Activated effector memory CD4-positive, alpha-beta T cell treated with anti-CD3 and anti-CD28 coated beads, Interleukin-2, amount 50 U/mL, for 16 hours (primary cell): ENCODE results near the gene TCEAL2.
A peak's percentile ranks its signal among the peaks of the same experiment; 100 is the strongest.
"Not testable (repeated sequence)": the region's sequence is repeated elsewhere in the genome, so short reads cannot be mapped to it uniquely, and the experiment has no call there.

Experiments
- DNase-seq: peaks from one replicate; pipeline ENCODE4 v3.0.0-alpha.2; 2020

Gene TCEAL2

DNA sequence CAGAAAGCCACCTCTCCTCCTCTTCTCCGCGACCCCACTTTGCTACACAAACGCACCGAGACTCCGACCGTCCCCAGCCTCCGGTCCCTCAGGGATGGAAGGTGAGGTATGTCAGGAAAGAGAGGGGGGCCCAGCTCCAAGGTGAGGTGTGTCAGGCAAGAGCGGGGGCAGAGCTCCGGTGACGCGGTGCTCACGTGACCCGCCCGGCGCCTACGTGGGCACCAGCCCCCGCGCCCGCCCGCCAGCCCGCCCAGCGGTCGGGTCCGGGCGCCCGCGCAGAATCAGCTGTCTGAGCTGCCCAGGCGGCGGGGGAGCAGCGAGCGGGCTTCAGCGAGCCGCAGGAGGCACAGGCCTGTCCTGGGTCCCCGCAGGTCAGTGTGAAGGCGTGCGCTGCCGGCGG, at the start of gene TCEAL2:
Gene TCEAL2, plus strand, starts transcription at position 244 of the 400 bp plus-strand sequence. CDS start 1,152 bp downstream, outside the sequence.
- DNase-seq = peak; percentile 63

DNA sequence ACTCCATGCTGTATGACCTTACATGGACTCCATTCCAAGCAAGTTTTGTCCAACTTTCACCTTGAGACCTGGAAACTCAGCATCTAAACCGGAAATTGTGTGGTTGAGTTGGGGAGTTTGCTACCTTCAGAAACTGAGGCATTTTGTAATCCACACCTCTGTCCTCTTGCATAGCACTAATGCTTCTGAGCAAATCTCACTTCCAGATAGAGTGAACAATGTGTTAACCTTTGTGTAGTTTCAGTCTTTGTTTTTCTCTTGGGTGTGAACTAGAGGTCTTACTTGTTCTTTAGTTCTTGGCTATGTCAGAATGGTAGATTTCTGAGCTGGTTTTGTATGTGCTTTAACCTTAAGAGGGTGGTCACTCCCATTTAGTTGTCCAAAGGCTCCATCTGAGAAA, 48.1 kb upstream of the TCEAL2 start:
- no peak for DNase-seq

DNA sequence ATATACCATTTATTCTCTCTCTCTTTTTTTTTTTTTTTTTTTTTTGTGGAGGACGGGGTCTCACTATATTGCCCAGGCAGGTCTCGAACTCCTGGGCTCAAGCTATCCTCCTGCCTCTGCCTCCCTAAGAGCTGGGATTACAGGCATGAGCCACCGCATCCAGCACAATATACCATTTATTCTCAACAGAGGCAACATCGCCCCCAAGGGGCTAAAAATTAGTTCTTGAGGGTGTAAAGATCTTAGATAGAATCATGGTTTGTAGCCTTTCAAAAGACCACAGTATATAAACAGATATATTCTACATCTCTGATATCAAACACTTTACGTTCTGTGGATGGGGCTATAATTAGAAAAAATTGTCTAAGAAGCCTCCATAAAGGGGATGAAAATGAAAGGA, 39.8 kb upstream of the TCEAL2 start:
- DNase-seq = no peak

DNA sequence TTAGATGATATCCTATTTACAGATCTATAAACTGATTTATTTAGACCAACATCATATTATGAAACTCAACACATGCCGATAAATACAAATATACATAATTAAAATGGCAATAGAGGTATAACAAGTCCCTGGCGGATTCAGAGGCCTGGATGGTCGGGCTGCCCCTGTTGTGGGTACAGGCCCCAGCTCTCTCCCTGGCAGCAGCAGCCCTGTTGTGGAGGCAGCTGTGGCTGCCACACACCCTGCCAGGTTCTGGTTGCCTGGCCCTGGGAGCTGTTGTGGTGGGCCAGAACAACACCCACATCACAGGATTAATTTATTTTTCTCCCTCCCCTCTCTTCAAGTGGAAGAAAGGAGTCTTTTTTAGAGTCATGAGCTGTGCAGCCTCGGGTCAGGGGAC, 12.1 kb upstream of the TCEAL2 start:
- no peak for DNase-seq

DNA sequence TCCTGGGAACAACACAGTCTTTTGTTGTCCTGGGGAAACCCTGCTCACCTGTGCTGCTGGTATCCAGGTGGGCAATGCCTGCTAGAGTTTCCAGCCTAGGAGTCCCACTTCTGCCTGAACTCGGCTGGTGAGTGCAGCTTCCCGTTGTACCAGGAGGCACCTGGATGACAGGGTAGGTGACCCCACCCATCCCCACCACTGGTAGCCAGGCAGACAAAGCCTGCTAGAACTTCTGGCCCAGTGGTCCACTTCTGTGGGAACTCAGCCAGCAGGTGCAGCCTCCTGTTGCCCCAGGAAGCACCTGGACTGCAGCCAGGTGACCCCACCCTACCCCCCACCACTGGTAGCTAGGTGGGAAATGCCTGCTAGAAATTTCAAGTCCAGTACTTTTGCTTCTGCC, 9.7 kb upstream of the TCEAL2 start:
- no peak for DNase-seq

DNA sequence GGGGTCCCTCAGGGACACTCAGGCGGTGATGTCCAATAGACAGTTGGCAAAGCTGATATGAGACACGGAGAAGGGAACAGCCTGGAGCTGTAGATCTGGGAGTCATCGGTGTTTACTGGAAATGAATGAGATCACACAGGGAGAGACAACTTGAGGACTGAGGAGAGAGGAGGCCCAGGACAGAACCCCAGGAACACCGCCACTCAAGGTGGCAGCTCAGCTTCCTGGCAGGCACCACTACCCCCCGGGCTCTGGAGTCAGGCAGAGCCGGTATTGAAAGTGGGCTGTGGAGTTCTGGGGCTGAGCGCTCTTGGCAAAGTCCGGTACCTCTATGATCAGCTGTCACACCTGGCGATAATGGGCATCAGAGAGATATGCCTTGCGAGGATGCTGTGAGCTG, 465 bp upstream of the TCEAL2 start:
- DNase-seq = not testable (repeated sequence)

DNA sequence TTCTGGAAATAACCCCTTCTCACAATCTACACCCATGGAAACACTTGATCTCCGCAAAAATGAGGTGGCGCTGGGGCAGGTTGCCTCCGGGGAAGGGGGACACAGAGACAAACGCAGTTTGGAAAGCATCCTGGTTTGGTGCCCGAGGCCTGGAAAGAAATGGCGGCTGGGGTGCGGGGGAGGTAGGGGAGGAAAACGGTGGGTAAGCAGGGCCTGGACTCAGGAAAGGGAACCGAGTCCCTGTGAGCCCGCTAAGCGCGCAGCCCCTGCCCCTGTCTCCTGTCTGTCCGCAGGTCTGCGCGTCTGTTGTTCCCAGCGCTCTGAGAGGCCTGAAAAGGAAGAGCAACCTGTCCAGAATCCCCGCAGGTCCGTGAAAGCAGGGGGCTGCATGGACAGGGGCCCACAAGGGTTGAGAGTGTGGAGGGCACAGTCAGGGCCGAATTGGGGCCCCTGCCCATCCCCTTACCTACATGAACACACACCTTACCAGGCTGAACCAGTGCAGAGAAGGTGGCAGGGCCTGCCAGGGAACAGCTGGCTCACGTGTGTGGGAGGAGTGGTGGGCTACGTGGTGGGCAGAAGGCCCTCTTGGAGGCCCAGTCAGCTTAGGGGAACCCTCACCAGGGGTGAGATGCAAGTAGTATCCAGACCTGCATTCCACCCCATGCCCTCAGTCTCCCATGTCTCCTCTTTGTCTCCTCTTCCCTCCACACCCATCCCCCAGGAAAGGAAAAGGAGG, 770 bp downstream of the TCEAL2 start:
- DNase-seq = not testable (repeated sequence)

DNA sequence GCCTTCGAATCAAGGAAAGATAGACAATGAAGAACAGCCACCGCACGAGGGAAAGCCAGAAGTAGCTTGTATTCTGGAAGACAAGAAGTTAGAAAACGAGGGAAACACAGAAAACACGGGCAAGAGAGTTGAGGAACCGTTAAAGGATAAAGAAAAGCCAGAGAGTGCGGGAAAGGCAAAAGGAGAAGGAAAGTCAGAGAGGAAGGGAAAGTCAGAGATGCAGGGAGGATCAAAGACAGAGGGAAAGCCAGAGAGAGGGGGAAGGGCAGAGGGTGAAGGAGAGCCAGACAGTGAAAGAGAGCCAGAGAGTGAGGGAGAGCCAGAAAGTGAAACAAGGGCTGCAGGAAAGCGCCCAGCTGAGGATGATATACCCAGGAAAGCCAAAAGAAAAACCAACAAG, 1.4 kb downstream of the TCEAL2 start:
- no peak for DNase-seq

DNA sequence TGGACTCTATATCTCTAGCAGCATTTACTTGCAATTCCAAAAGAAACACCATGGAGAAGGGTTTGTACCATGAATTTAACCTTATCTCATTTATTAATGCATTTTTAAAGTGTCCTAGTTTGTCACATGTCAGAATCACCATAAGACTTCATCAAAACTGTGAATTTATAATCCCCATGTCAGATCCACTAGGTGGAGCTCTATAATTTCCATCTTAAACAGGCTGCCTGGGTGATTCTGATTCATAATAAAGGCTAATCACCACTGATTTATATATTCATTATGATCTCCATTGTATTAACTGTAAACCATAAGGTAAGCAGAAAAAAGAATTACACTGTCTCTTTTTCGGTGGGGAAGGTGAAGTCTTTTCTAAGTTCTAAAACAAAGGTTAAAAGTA, 4.0 kb downstream of the TCEAL2 start:
- no peak for DNase-seq

DNA sequence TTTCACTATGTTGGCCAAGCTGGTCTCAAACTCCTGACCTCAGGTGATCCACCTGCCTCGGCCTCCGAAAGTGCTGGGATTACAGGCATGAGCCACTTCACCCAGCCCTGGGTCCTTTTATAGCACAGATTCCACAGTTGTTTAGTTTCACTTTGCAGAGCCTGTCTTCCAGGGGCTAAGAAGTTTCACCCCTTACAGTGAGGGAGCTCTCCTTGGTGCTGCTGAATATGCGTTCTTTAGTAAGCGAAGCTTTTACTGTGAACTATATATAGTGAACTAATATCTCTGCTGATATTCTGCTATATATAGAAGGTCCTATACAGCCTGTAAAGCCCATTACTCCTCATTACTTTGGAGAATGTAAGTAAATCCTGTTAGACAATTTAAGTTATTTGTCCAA, 12.6 kb downstream of the TCEAL2 start:
- no peak for DNase-seq

DNA sequence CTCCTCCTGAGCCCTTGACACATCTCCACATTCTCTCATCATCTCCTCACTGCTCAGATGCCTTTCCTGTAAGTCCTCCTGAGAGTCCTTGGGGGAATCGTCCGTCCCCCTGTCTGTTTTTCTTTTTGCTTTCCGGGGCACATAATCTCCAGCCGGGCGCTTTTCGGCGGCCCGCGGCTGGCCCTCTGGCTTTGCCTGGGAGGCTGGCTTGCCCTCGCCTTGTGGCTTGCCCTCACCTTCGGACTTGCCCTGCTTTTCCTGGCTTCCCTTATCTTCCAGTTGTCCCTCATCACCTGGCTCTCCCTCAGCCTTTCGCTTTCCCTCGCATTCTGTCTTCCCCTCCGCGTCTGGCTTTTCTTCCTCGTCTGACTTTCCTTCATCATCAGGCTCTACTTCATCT, 15.4 kb downstream of the TCEAL2 start:
- not testable (repeated sequence) for DNase-seq

DNA sequence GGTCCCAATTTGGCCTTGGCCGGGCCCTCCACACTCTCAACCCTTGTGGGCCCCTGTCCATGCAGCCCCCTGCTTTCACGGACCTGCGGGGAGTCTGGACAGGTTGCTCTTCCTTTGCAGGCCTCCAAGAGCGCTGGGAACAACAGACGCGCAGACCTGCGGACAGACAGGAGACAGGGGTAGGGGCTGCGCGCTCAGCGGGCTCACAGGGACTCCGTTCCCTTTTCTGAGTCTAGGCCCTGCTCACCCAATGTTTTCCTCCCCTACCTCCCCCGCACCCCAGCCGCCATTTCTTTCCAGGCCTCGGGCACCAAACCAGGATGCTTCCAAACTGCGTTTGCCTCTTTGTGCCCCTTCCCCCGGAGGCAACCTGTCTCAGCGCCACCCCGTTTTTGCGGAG, 16.2 kb downstream of the TCEAL2 start:
- DNase-seq = not testable (repeated sequence)

DNA sequence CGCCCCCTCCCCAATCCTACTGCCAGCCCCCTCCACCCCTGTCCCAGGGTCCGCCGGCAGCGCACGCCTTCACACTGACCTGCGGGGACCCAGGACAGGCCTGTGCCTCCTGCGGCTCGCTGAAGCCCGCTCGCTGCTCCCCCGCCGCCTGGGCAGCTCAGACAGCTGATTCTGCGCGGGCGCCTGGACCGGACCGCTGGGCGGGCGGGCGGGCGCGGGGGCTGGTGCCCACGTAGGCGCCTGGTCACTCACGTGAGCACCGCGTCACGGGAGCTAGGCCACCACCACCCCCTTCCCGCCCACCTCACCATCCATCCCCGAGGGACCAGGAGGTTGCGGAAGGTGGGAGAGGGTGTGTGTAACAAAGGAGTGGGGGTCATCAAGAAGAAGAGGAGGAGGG, 16.8 kb downstream of the TCEAL2 start, which contains the start of gene TCEAL6:
Gene TCEAL6, minus strand, starts transcription at position 208 of the 400 bp plus-strand sequence.
- not testable (repeated sequence) for DNase-seq

DNA sequence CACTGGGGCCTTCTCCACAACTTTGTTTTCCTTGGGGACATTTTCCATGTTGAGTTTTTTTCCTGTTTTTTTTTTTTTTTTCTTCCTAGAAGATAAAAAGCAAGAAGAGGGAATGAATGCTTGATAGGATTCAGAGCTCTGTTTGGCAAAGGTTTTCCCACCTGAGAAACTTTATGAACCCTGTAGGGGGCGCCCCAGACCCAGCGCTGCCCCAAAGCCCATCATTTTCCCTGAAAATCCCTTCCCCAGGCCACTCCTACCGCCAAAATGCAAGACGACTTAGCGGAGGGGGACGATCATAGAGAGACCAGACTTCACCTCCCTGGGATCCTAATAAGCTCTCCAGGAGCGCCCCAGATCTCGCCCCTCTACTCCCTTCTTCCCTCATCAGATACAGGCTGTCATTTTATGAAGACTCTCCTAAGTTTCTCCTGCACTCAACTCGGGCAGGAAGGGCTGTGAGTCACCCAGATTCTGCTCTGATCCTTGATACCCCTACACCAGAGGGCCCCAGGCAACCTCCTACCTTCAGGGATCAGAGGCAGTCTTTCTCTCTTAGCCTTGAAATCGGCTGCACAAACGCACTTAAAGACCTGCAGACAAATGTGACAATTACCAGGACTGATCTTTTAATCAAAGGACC, 28.9 kb downstream of the TCEAL2 start:
- peak; percentile 62 for DNase-seq

DNA sequence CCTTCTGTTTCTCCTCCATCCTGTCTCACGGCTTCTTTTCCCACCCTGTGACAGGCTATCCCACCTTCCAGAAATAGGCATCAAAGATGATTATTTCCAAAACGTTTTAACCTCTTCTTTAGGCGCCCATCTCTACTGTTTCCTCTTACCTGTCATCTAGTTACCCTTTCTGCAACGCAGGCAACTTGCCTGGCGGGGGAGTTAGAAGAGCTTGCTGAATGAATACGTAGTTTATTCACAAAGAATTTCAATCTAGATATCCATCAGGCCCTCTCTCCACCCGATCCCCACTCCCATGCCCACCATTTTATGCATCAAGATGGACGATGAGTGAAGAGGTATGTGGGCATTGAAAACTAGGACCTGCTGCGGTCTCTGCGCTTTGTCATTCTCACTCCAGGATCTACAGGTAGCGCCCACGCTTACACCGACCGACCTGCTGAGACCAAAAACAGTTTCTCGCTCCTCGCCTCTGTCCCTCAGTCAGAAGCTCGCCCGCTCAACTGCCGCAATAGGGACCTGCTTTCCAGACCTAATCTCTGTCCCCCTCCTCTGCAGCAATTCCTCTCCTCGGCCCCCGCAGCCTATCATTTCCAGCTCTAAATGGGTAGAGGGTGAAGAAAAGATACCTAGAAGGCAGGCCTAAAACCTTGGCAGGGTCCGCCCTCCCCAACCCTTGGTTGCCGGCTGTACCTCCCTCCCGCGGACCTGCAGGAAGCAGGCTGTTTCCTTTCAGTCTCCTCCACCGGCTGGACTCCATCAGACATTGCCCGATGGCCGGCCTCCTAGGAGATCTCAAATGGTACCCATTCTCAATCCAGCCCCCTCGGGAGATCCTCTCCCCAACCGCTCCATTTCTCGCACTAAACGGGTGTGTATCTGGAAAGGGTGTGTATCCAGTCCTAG, 29.7 kb downstream of the TCEAL2 start:
- DNase-seq = peak; percentile 69

DNA sequence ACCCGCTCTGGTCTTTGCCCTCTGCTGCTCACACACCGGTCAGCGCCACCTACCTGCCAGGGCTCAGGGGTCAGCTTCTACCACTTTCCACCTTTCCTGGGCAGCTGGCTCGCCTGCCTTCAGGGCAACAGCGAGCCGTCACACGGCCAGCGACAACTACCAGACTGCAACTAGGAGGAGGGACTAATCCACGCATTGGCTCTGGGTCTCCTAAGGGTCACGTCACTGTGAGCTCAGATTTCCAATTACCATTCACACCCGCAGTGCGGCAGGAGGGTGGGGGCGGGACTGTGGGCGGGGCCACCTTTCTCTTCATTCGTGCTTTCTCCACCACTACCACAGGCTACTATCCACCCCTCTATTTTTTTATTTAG, 30.3 kb downstream of the TCEAL2 start, which contains the start of gene BEX5:
Gene BEX5, minus strand, starts transcription at position 172 of the 374 bp plus-strand sequence. CDS start 1,712 bp downstream, outside the sequence.
- DNase-seq = peak; percentile 81
